Activated naive CD4-positive, alpha-beta T cell treated with Interleukin-2 at 50 U/mL for 16 hours (primary cell): ENCODE data around the gene NUDT1.

Experiments
- DNase-seq: peaks from one replicate; pipeline ENCODE4 v3.0.0-alpha.2; 2020

Gene NUDT1

DNA sequence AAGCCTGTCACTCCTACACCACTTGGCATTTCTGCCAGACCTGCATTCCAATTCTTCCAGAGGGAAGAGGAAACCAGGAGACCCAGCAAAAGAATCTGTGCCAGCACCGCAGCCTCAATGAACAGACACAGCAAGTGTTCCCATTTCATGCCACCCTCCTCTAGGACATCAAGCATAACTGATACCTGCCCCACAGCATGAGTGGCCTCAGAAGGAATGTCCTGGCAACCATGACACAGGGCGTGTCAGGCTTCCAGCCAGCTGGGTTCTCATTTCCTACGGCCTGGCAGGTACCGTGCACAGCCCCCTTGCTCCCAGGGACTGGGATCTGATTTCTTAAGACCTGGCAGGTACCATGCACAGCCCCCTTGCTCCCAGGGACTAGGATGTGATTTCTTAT lies 17.1 kb upstream of the NUDT1 start:
- no peak for DNase-seq

DNA sequence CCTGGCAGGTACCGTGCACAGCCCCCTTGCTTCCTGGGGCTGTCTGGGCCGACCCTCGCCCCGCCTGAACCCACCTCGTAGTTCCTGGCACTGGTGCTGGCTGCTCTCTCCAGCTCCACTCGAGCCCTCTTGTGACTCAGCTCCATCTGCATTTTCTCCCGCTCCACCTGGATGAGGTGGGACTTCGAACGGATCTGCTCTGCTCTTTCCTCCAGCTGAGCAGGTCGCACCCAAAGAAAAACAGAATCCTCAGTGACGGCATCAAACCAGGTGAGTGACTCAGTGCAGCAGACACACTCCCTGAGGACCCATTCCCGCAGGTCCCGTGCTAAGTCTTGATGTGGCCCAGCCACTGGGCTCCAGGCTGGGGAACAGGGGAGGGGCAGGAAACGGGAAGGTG lies 16.7 kb upstream of the NUDT1 start:
- no peak for DNase-seq

DNA sequence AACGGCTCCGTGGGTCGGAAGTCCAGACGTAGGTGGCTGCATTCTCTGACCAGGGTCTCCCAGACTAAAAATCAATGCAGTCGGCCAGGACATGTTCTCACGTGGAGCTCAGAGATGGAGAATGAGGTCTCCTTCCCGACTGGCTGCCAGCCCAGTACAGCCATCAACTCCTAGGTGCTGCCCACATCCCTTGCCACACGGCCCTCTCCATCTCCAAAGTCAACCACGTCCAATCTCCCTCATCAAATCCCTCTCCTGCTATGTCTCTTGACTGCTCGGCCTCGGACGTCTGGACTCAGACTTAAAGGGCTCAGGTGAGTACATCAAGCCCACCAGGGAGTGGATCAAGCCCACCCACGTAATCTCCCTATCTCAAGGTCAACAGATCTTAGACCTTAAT lies 16.2 kb upstream of the NUDT1 start:
- no peak for DNase-seq

DNA sequence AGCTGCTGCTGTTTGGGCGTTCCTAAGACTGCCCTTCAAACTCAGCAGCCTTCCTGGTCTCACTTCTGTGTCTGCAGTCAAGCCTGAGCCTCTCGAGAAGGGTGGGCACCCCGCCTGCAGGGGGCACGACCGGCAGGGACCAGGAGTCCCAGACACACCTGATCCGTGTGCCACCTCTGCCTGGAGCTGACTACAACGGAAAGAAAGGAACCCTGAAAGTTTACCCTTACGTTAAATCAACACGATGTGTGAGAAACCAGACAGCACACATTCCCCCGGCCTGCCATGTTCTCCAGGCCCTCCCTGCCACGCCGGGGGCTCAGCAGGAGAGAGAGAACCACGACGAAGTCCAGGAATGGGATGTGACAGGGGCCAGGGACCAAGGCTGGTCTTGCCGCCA lies 14.3 kb upstream of the NUDT1 start:
- DNase-seq = no peak

DNA sequence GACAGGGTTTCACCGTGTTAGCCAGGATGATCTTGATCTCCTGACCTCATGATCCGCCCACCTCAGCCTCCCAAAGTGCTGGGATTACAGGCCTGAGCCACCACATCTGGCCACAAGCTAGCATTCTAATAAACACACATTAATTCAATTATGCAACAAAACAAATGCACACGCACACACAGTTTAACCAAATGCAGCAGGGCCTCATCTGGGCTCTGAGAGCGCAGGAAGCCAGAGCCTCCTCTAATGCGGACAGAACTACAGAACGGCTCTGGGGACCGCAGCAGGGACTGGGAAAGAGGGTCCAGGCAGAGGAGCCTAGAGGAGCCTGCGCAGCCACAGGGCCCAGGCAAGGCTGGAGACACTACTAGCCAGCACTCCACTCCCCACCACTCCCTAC lies 13.1 kb upstream of the NUDT1 start:
- DNase-seq = no peak

DNA sequence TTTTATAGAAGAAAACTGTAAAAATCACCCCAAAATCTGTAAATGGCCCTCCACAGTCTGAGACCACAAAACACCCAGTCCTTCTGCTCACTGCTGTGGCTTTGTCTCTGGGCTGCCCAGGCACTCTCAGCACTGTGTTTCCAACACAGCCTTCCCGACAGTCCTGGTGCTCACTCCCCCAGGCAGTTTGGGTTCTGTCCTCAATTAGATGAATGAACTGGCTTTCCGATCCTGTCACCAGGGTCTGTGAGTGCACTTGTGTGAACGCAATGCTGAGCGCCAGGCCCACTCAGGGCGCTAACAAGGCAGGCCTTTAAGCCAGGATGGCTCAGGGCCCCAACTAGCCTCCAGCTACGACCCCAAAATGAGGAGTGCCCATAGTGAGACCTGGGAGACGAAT lies 12.6 kb upstream of the NUDT1 start:
- no peak for DNase-seq

DNA sequence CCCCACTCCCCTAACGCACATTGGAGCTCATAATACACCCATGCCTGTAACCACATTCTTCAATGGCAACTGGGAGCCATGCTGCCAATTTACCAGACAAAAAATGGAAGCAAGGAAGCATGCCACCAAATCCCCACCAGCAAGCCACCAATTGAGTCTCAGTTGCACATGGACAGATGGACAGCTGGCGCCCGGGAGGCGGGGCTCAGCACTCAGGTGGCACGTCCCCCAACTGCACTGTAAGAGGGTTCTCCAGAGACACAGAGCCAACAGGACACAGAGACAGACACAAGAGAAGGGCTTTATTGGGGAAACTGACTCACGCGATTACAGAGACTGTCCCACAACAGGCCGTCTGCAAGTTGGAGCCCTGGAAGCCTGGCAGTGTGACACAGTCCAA lies 11.8 kb upstream of the NUDT1 start:
- DNase-seq = no peak

DNA sequence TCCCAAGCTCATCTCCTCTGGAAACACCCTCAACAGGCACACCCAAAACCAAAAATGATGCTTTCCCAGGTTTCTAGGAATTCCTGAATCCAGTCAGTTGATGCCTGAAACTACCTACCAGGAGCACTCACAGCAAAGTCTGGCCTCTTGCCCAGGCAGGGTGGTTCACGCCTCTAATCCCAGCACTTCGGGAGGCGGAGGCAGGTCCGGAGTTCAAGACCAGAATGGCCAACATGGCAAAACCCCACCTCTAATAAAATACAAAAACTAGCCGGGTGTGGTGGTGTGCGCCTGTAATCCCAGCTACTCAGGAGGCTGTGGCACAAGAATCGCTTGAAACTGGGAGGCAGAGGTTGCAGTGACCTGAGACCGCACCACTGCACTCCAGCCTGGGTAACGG lies 11.1 kb upstream of the NUDT1 start:
- DNase-seq = no peak

DNA sequence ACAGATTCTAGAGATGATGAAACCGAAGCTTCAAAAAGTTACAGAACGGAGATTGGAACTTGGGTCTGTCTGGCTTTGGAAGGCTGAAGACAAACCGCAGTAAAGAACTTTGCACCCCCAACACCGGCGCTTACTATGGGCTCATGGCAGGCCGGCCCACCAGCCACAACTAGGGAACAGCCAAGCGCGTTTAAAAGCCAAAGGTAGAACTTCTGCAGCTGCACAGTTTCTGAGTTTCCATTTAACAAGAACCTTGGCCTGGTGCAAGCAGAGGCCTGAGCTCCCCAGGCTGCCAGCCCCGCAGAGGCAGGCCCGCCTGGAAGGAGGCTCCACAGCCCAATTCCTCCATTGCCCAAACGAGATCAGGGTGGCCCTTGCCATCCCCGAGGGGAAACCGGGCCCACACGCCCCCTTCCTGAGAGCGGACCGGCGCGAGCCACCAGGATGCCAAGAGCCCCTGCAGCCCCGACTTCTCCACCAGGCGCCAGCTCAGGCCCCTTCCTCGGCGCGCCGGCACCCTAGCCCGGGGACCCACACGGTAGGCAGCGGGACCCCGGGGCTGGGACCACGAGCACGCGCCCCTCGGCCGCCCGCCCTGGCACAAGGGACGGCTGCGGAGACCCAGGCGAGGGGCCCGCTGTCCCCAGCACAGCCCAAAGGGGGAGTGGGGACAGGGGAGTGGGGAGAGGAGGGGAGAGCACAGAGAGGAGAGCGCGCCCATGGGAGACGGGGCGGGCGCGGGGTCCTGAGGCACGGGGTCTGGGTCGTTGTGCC lies 9.8 kb upstream of the NUDT1 start:
- DNase-seq = peak; percentile 26

DNA sequence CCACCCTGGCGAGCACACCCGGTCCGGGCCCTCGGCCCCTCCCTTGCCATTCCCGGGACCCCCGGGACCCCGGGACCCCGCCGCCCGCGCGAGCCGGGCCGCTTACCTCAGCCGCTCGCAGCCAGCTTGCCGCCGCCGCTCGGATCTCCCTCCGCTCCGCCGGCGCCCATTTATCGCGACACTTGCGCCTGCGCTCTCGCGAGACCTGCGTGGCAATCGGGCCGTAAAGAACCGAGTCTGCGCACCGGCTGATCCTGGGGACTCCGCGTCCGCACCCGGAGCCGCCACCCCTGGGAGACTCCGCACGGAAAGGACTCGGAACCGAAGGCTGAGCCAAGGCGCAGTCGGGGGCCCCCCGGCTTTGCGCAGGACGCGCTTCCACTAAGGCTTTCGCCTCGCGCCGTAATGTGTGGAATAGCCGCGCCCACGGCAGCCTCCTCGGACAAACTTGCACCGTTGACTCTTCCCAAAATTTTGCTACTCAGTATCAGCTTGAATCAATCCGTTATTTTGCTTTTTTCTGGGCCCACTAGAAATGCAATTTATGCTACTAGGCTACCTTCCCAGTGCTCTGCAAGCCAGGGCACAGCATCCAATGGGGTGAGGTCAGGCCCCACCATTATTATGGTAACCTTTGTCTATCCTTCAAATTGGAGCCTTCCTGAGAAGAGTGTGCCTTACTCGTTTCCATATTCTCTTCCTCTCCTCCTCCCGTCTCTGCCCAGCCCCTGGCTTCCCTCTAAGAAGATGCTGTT lies 9.1 kb upstream of the NUDT1 start, which contains the start of gene MAD1L1:
Gene MAD1L1, minus strand, starts transcription at position 180 of the 755 bp plus-strand sequence. CDS start 2,812 bp downstream, outside the sequence.
- peak; percentile 88 for DNase-seq

DNA sequence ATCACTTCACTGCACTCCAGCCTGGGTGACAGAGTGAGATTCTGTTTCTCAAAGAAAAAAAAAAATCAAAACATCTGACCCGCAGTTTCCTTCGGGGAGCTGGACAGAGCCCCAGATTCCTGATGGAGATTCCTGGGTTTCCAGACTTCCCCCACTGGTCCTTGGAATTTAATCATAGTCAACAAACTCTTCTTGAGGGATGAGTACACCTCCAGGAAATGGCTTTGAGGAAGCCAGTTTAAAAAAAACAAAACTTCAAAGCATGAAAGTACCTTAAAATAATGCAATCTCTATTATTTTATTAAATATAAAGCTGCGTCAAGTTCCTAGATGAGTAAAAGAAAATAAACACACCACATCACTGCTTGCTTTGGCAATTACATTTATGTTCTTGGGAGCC lies 8.1 kb upstream of the NUDT1 start:
- DNase-seq = no peak

DNA sequence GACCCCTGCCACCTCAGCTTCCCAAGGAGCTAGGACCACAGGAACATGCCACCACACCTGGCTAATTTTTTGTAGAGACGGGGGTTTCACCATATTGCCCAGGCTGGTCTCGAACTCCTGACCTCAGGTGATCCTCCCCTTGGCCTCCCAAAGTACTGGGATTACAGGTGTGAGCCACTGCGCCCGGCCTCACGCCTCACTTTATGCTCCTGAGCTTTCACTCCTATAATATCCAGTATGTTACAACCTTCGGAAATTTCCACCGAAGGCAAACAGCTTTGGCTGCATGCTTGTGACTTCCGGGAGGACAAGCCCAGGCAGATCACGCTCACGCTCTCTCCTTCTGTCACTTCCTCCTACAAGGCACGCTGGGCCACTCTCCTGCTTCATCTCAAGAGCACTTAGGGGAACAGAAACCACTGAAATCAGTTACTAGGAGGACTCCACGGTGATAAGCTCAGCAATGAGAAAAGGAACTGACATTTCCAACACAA lies 4.9 kb upstream of the NUDT1 start:
- no peak for DNase-seq

DNA sequence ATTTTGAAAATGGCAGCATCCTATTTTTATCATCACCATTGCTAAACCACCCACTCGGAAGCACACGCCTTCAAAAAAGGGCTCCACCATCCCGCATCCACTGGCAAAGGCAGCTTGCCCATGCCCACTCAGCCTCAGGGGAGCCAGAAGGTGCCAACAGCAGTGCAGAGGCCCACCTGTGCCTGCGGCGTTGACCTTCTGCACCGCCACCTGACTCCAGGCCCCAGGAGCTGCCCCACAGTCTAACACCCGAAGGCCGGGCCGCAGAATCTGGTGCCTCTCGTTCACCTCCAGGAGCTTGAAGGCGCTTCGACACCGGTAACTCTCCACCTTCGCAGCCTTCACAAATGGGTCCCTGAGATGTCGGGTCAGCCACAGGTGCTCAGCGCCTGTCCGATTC lies 2.8 kb upstream of the NUDT1 start:
- DNase-seq = no peak

DNA sequence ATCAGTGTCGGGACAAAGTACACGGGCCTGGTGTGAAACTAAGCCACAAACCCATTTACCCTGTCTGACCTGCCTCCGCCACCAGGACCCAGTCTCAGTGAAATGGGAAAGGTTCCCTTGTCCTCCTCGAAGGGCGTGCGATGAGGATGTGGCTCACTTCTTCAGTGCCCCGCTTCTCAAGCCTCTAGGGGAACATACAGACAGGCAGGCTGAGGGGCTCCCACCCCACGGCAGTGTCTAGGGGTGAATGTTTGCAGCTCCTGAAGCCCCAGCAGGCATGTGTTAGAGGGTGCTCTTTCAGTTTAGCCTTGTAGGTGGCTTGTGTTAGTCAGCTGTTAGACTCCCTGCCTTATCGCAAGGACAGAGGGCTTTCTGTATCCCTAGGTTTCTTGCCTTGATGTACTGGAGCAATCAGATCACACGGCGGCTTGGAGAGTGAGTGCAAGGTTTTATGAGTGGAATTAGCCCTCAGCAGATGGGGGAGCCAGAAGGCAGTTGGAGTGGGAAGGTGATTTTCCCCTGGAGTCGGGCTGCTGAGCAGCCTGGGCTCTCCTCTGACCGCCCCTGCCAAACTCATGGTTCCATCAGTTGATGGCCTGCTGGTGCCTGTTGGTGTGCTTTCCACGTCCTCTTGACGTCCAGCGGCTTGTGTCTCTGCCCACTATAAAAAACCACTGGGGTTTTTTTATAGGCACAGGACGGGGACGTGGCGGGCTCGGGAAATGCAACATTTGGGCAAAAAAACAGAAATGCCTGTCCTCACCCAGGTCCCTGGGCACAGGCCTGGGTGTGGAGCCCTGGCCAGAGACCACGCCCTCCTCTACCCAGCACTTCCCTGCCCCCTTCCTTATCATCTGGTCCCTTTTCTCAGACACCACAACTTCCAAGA lies 759 bp downstream of the NUDT1 start:
- DNase-seq = peak; percentile 17

DNA sequence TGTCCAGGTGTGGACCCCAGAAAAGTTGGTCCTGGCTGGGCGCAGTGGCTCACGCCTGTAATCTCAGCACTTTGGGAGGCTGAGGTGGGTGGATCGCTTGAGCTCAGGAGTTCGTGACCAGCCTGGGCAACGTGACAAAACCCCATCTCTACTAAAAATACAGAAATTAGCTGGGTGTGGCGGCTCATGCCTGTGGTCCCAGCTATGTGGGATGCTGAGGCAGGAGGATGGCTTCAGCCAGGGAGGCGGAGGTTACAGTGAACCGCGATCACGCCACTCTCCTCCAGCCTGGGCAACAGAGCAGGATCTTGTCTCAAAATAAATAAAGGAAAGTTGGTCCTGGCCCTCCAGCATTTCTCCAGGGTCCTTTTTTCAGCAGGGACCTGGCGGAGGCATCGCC lies 1.4 kb downstream of the NUDT1 start:
- DNase-seq = no peak

DNA sequence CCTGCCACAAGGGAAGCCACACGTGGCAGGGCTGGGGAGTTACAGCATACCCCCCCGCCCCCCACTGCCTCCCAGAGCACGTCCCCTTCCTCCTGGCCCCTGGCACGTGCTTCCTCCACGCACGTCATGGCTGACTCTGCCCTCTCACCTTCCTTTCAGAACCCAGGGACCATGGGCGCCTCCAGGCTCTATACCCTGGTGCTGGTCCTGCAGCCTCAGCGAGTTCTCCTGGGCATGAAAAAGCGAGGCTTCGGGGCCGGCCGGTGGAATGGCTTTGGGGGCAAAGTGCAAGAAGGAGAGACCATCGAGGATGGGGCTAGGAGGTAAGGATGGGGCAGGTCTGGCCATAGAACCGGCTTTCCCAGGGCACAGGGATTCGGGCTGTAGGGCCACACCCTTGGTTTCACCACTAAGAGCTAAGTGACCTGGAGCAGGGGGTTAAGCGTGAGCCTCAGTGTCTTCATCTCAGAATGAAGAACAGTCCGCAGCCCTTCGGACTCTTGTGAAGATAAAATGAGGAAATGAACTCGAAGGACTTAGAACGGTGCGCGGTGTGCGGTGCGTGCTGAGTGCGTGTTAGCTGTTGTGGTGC lies 2.5 kb downstream of the NUDT1 start:
- no peak for DNase-seq

DNA sequence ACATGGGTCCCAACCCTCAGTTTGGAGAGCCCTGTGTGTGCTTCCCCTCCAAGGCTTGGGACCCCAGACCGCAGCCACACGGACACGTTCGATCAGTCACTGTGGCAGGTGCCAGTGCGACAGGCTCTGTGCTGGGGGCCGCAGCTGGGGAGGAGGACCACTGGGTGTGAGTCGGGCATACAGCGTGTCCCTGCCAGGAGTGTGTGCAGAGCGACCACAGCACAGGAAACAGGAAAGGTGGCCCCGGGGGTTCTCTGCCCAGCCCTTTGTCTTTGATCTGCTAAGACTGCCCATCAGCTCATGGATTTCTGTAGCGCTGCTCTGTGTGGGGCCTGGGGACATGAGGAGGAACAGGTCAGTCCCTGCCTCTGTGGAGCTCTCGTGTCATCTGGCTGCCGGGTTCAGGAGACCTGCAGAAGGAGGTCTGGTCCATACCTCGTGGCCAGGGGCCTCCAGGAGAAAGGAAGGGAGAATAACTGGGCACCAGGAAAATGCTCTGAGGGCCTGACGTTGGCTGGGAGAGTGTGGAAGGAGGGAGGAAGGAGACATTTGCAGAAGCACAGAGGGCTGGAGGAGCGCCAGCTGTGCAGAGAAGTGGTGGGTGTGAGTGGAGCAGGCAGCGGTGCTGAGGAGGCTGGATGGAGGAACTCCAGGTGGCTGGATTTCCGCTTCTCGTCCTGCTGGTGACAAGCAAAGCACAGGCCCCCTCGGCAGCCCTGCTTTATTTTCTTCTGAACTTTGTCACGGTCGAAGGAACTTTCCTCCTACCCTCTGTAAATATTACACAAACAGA lies 4.1 kb downstream of the NUDT1 start:
- no peak for DNase-seq

DNA sequence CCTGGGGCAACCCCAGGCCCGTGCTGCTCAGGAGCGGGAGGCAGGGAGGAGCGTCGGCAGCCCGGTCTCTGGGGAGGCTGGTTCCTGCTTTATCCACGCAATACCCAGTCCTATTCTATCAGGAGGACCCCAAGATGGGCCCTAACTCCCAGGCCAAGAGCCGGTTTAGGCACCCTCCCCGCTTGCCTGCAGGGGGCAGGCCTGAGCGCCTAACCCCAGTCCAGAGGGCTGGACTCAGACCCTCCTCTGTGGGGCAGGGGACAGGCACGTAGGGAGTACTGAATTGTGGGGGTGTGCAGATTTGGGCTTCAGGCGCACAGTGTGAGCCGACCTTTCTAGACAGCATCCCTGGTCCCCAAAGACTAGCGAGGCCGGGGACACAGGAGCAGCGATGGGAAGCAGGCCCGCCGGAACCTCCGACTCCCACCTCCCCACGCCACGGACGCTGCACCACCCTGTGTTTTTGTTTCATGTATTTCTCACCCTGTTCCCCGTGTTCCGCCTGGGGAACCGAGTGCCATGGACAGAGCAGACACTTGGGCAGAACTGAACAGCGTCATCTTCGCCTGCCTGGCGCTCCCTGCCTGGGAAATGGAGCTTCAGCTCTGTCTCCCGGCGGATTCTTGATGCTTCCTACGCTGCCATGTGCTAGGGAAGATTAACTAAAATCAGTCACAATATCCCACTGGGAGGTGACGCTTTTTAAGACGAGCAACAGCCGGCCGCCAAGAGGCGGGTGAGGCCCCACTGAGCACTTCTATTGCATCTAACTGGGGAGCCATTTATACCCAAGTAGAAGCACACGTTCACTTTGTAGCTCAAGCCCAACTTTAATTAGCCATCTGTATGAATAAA lies 5.3 kb downstream of the NUDT1 start:
- DNase-seq = peak; percentile 21

DNA sequence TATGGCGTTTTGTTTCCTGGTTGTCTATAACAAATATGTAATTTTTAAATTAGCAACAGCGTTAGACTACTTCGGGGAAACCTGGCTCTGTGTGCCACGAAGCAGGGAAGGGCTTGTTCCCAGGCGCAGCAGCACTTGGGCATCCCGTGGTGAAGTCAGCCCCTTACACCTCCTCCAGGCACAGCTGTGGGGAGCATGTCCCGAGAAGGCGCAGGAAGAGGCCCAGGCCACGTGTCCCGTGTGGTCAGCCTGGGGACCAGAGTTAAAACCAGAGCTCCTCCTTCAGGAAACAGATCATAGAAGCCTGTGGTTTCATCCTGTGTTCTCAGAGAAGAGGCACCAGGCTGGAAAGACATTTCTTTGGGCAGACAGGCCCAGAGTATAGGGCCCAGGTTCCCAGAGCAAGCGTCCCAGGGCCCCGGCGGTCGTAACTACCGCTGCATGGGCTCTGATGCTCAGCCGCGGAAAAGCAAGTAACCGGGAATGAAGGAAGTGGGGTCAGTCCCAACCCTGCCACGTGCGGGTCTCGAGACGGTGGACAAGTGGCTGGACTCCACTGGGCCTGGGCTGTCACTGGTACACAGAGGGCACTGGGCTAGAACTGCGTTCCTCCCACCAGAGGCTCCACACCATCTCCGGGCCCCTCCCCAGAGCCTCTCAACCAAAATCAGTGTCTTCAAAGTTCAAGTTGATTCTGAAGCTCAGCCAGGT lies 7.1 kb downstream of the NUDT1 start:
- DNase-seq = no peak

DNA sequence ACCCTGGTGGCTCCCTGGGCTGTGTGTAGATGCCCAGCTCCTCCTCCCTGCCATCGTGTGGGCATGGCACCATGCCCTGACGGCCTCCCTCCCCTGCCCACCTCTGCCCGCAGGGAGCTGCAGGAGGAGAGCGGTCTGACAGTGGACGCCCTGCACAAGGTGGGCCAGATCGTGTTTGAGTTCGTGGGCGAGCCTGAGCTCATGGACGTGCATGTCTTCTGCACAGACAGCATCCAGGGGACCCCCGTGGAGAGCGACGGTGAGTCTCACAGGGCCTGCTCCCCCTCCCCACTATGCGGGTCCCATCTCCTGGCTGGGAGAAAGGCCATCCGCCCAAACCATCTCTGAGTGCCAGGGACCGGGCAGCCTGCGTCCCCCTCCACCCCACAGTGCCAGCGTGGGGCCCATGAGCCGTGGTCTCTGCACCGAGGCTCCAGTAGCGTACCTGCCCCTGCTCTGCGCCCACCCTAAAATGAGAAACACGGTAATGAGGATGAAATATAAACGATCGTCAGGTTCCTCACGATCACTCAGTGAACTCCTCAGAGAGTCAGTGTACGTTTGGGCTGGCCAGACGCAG lies 7.8 kb downstream of the NUDT1 start:
- no peak for DNase-seq
